ENCODE data around the gene POLR3A.

DNA sequence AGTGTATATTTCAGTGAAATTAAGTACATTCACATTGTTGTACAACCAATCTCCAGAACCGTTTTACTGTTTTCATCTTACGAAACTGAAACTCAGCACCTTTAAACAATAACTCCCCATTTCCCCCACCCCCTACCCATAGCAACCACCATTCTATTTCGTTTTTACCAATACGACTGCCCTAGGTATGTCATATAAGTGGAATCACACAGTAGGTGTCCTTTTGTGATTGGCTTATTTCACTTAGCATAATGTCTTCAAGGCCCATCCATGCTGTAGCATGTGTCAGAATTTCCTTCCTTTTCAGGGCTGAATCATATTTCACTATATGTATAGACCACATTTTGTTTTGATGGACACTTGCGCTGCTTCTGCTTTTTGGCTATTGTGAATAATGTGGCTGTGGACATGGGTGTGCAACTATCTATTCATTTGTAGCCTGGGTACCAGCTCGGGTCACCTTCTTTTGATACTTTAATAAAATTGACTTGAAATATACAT is 68.4 kb downstream of the POLR3A start:
- no peak for TF ChIP-seq EZH2phosphoT487 (IDR thresholded peaks at IDR 0.05; ENCODE audit: low read depth)
- TF ChIP-seq, protein P1, sequence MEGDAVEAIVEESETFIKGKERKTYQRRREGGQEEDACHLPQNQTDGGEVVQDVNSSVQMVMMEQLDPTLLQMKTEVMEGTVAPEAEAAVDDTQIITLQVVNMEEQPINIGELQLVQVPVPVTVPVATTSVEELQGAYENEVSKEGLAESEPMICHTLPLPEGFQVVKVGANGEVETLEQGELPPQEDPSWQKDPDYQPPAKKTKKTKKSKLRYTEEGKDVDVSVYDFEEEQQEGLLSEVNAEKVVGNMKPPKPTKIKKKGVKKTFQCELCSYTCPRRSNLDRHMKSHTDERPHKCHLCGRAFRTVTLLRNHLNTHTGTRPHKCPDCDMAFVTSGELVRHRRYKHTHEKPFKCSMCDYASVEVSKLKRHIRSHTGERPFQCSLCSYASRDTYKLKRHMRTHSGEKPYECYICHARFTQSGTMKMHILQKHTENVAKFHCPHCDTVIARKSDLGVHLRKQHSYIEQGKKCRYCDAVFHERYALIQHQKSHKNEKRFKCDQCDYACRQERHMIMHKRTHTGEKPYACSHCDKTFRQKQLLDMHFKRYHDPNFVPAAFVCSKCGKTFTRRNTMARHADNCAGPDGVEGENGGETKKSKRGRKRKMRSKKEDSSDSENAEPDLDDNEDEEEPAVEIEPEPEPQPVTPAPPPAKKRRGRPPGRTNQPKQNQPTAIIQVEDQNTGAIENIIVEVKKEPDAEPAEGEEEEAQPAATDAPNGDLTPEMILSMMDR (IDR thresholded peaks at IDR 0.05; ENCODE audit: low read depth, low read length): no peak

Data from OCI-LY3 (cell line).